ENCODE data around the gene RAB3GAP1.

Gene RAB3GAP1

GRCh38 chr2:135093193-135093592 lies 41.1 kb downstream of the RAB3GAP1 start:
- peaks cover 13% of the 10 kb centered on the region for H3K4me1 ChIP-seq (ENCODE audit: control insufficient read depth, insufficient read depth, low read length)
- peaks cover 5 to 25% of the 10 kb centered on the region in 2 experiments for H3K36me3 ChIP-seq (ENCODE audit: control insufficient read depth in 2 of 2, insufficient read depth in 1 of 2, low read length in 2 of 2)
- ChIA-PET CTCF (interaction anchor here (0.6 kb wide), 1 partner anchor 832 kb away, joined by 3 read pairs; no protein-coding TSS in a partner anchor), POLR2A (no interaction called here)
- H3K27ac ChIP-seq (ENCODE audit: extremely low read depth, low read depth, low read length): no peak overlapping the region
- no peaks in the 10 kb centered on the region for H3K9me3 ChIP-seq (ENCODE audit: control insufficient read depth, insufficient read depth, low read depth, low read length)
- no peak for TF ChIP-seq ZSCAN30 (tag by site-specific recombination; IDR thresholded peaks at IDR 0.05)
- no peak for TF ChIP-seq TRIM28 (IDR thresholded peaks at IDR 0.05; ENCODE audit: borderline replicate concordance, low read length)
- no peak for TF ChIP-seq HOXC10 (CRISPR knock-in tag; IDR thresholded peaks at IDR 0.05)
- no peak for TF ChIP-seq ZNF639 (tag by site-specific recombination; IDR thresholded peaks at IDR 0.05)
- no peak for TF ChIP-seq YY1 (tag by site-specific recombination; IDR thresholded peaks at IDR 0.05)
- no peak for TF ChIP-seq ZNF18 (tag by site-specific recombination; IDR thresholded peaks at IDR 0.05)
- no peak for TF ChIP-seq KLF7 (tag by site-specific recombination; IDR thresholded peaks at IDR 0.05; ENCODE audit: borderline replicate concordance)
- TF ChIP-seq OSR2 (tag by site-specific recombination; IDR thresholded peaks at IDR 0.05): no peak
- no peak for TF ChIP-seq YY2 (tag by site-specific recombination; IDR thresholded peaks at IDR 0.05)
- TF ChIP-seq PBX3 (CRISPR knock-in tag; IDR thresholded peaks at IDR 0.05): no peak
- TF ChIP-seq RBAK (tag by site-specific recombination; IDR thresholded peaks at IDR 0.05): no peak
- TF ChIP-seq ZNF48 (tag by site-specific recombination; IDR thresholded peaks at IDR 0.05): no peak
- no peak for TF ChIP-seq ELK4 (IDR thresholded peaks at IDR 0.05; ENCODE audit: borderline replicate concordance, low read depth, low read length)
- no peak overlapping the region for H3K4me3 ChIP-seq (ENCODE audit: low read depth, low read length)

- H3K27ac ChIP-seq (ENCODE audit: extremely low read depth, low read depth, low read length): no peak overlapping the region
- CTCF ChIA-PET: interaction anchor here (0.6 kb wide), 1 partner anchor 831 kb away, joined by 3 read pairs; no protein-coding TSS in a partner anchor
- H3K36me3 ChIP-seq (ENCODE audit: control insufficient read depth in 2 of 2, insufficient read depth in 1 of 2, low read length in 2 of 2): peaks cover 5 to 25% of the 10 kb centered on the region in 2 experiments
- no peaks in the 10 kb centered on the region for H3K9me3 ChIP-seq (ENCODE audit: control insufficient read depth, insufficient read depth, low read depth, low read length)
- POLR2A ChIA-PET: no interaction called here
- peaks cover 13% of the 10 kb centered on the region for H3K4me1 ChIP-seq (ENCODE audit: control insufficient read depth, insufficient read depth, low read length)
- no peak overlapping the region for H3K4me3 ChIP-seq (ENCODE audit: low read depth, low read length)
- TF ChIP-seq ZNF266 (tag by site-specific recombination; IDR thresholded peaks at IDR 0.05; ENCODE audit: low read depth) (no peak), ZNF670 (tag by site-specific recombination; IDR thresholded peaks at IDR 0.05; ENCODE audit: low read depth) (no peak), ZSCAN30 (tag by site-specific recombination; IDR thresholded peaks at IDR 0.05) (no peak), PRDM1 (tag by site-specific recombination; IDR thresholded peaks at IDR 0.05) (no peak), ZNF292 (tag by site-specific recombination; IDR thresholded peaks at IDR 0.05; ENCODE audit: borderline replicate concordance, low read depth) (no peak), ZNF202 (tag by site-specific recombination; IDR thresholded peaks at IDR 0.05; ENCODE audit: borderline replicate concordance) (no peak), ZNF248 (tag by site-specific recombination; IDR thresholded peaks at IDR 0.05) (no peak), ZNF707 (tag by site-specific recombination; IDR thresholded peaks at IDR 0.05) (no peak), ZNF777 (tag by site-specific recombination; IDR thresholded peaks at IDR 0.05; ENCODE audit: borderline replicate concordance) (no peak), ZSCAN16 (tag by site-specific recombination; IDR thresholded peaks at IDR 0.05) (no peak), HIC1 (tag by site-specific recombination; IDR thresholded peaks at IDR 0.05) (no peak), ZNF664 (tag by site-specific recombination; IDR thresholded peaks at IDR 0.05) (no peak), ZNF18 (tag by site-specific recombination; IDR thresholded peaks at IDR 0.05) (no peak), ZNF423 (tag by site-specific recombination; IDR thresholded peaks at IDR 0.05) (no peak), ZNF701 (tag by site-specific recombination; IDR thresholded peaks at IDR 0.05) (no peak)
Measured at GRCh38 chr2:135093670-135094330, 41.7 kb downstream of the RAB3GAP1 start.

Measured in HEK293 (cell line).